ENCODE measurements around the gene SAMD4A.

SAMD4A gene

DNA sequence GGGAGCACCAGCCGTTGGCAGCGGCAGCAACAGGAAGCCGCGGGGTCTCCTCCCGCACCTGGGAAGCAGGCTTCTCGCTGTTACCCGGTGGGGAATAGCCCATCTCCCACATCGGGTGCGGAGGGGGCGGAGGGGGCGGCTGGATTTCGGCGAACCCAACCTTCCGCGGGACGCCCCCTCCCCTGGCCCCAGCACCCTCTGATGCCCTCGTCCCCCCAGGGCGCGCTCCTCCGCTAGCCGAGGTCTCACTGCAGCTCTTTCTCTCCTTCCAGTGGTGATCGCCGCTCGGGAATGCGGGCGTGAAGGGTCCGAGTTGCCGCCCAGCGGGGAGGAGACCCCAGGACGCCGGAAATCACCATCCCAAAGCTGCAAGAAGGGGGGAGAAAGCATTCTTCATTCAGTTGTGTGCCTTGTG, 303 bp downstream of the SAMD4A start:
- DNase-seq = no peak

GRCh38 chr14:54567639-54568561, 972 bp downstream of the SAMD4A start:
- peak; percentile 23 for DNase-seq

- DNase-seq = peak; percentile 19
Observed at GRCh38 chr14:54568821-54569595, 2.1 kb downstream of the SAMD4A start.

DNA sequence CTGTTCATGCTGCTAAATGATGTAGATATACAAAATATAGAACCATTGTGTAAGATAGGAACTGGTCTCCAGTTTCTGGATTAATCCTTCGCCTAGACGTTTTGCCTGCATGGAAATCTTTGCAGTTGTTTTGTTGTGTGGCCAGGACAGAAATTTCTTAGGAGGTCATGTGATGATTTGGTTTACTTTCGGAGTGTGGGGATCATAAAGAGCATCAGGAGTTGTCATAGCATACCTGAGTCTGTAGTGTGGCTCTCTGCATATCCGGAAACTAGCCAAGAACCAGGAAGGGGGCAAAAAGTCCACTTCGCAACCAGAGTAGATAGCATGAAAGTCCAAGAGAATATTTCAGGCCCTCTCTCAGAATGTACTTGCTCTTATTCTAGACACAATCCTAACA, 3.1 kb downstream of the SAMD4A start:
- no peak for DNase-seq

GRCh38 chr14:54570631-54571415, 3.9 kb downstream of the SAMD4A start:
- DNase-seq = peak; percentile 58

- peak; percentile 42 for DNase-seq
Observed at GRCh38 chr14:54572316-54572715, 5.4 kb downstream of the SAMD4A start.

GRCh38 chr14:54574528-54574927, 7.6 kb downstream of the SAMD4A start:
- no peak for DNase-seq

DNA sequence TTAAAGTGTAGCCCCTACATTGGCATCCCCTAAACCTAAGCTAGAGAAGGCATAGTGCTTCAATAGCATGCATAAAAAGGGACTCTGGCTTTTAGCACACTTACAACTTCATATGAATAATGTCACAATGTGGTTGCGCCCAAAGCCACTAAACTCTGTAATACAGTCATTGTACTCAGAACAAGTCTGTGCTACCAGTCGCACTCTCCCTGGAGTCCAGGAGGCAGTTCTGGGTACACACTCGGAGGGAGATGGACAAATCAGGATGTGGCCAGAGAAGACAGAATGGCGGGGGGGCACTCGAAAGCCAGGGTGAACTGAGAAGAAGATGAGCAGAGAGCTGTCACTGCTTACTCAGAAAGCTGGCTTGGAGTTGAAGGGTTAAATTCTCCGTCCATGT, 10.6 kb downstream of the SAMD4A start:
- no peak for DNase-seq

GRCh38 chr14:54577977-54578376, 11.0 kb downstream of the SAMD4A start:
- DNase-seq = no peak

- peak; percentile 64 for DNase-seq
Observed at GRCh38 chr14:54579621-54580020, 12.7 kb downstream of the SAMD4A start.

DNA sequence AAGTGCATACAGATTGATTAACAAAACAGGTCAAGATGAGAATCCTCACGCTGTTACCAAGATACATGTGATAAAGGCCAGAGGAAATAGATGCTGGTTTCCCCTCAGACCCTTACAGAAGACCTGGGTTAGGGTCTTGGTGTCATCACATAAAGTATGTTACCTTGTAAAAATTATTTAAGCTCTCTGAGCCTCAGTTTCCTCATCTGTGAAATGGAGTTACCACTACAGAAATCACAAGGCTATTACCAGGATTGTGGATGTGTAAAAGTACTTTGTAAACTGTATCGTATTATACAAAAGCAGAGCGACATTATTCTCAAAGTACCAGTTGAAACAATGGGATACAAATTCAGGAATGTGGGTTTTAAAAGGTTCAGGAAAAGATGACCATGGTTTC, 14.0 kb downstream of the SAMD4A start:
- DNase-seq = no peak

DNA sequence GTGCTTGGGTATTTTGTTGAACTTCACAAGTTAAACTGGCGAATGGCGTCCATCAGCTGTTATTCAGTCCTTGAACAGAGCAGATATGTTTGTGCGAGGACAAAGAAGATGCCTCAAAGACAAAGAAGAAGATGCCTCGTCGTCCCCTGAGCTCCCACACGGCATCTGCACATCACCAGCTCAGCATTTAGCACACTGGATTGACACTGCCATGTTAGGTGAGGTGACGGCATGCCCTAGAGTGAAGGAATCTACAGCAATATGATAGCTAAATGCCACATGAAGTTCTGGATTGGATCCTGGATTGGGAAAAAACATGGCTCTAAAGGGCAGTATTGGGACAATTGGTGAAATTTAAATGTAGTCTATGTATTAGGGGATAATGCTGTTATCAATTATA, 15.4 kb downstream of the SAMD4A start:
- DNase-seq = no peak

- DNase-seq = no peak
Observed at GRCh38 chr14:54584097-54584496, 17.2 kb downstream of the SAMD4A start.

GRCh38 chr14:54585214-54585613, 18.3 kb downstream of the SAMD4A start:
- no peak for DNase-seq

DNA sequence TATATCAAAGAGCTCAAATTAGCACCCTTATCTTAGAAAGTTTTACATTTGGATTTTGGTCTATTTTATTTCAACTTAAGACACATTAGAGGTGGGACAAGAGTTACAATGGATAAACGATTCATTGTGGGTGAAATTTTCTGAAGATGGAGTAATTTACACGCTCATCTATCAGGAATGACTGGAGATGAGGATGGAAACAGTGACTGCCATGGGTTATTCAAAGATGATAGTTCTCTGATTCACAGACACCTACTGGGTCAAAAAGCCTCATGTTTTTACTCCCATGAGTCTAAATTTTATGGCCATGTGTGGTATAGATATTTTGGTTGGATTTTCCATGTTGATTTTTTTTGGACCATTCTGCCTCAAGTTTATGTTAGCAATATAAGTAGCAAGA, 22.1 kb downstream of the SAMD4A start:
- DNase-seq = no peak

DNA sequence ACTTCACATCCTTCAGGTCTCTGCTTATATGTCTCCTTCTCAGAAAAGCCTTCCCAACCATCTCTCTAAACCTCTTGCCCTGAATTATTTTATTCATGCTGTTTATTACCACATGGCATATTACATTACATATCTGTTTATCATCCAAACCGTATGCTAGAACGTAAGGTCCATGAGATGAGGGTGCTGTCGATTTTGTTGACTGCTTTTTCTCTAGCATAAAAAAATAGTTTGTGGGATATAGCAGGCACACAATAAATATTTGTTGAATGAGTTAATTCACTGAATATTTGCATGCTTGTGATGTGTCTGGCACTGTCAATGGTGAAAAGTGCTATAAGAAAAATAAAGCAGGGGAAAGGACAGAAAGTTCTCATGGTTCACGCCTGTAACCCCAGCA, 22.9 kb downstream of the SAMD4A start:
- DNase-seq = no peak

GRCh38 chr14:54590481-54590880, 23.6 kb downstream of the SAMD4A start:
- no peak for DNase-seq

DNA sequence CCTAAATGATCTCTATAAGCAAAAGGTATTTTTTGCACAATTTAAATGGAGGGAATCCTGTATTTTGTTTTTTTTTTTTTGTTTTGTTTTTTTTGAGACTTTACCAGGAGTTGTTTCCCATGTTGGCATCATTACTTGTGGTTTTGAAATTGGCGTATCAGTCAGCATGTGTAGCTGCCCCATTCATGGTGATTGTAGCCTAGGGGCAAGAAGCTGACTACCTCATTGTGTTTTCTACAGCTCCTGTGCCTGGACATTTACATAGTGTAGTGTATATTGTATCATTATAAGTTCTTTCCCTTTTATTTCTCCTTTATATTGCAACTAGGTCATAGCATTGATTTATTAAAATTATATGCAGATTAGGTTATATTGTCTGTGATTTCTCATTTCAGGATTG, 24.5 kb downstream of the SAMD4A start:
- no peak for DNase-seq

GRCh38 chr14:54591866-54592265, 24.9 kb downstream of the SAMD4A start:
- no peak for DNase-seq

GRCh38 chr14:54593860-54594259, 26.9 kb downstream of the SAMD4A start:
- DNase-seq = no peak

DNA sequence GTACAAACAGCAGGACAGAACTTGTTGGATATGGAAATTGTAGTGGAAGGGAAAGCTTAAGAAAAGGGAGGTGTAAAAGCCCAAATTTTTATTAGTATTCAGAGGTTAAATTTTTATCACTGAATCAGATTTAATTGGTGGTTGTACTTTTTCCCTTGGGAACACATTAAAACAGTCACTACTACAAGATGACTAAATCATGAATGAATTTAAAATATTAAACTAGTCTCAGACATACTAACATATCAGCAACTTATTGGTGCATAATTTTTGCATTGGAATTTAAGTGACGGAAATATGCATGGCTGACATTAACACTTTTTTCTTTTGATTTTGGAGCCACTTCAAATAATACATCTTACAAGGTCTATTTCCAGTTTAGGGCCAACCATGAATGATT, 27.6 kb downstream of the SAMD4A start:
- DNase-seq = no peak

GRCh38 chr14:54597795-54598443, 31.0 kb downstream of the SAMD4A start:
- peak; percentile 46 for DNase-seq

Data from inflammatory macrophage treated with lipopolysaccharide for 4 hours (primary cell).